Measurements from ENCODE around the gene AMBRA1.

Gene AMBRA1

DNA sequence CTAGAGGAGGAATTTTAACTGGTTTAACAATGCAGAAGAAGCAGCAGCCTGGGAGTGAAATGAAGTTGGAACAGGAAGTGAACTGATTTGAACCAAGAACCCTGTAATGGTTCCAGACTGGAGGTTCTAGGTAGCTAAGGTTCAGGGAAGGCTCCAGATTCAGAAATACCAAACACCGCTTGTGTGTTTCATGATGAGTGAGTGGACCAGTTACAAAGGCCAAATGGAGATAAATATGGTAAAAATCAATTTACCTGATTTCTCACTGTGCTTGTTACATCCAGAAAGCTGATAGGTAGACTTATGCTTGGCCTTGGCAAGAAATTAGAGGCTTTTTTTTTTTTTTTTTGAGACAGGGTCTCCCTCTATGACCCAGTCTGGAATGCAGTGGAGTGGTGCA is 36.4 kb upstream of the AMBRA1 start:
- DNase-seq (ENCODE audit: low read depth), result no peak
- TF ChIP-seq, protein P1, sequence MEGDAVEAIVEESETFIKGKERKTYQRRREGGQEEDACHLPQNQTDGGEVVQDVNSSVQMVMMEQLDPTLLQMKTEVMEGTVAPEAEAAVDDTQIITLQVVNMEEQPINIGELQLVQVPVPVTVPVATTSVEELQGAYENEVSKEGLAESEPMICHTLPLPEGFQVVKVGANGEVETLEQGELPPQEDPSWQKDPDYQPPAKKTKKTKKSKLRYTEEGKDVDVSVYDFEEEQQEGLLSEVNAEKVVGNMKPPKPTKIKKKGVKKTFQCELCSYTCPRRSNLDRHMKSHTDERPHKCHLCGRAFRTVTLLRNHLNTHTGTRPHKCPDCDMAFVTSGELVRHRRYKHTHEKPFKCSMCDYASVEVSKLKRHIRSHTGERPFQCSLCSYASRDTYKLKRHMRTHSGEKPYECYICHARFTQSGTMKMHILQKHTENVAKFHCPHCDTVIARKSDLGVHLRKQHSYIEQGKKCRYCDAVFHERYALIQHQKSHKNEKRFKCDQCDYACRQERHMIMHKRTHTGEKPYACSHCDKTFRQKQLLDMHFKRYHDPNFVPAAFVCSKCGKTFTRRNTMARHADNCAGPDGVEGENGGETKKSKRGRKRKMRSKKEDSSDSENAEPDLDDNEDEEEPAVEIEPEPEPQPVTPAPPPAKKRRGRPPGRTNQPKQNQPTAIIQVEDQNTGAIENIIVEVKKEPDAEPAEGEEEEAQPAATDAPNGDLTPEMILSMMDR (IDR thresholded peaks at IDR 0.05; ENCODE audit: insufficient read depth, low read depth, low read length, missing control alignments), result no peak
- H3K4me3 ChIP-seq (ENCODE audit: low read depth, low read length), result no peak overlapping the region

DNA sequence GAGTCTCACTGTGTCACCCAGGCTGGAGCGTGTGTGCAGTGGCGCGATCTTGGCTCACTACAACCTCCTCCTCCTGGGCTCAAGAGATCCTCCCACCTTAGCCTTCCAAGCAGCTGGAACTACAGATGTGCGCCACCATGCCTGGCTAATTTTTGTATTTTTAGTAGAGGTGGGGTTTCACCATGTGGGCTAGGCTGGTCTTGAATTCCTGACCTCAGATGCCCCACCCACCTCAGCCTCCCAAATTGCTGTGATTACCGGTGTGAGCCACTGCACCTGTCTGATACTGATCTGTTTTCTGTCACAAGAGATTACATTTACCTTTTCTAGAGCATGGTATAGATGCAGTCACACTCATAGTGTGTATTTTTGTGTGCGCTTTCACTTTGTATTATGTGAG is 35.1 kb upstream of the AMBRA1 start:
- DNase-seq (ENCODE audit: low read depth), result no peak
- no peak overlapping the region for H3K4me3 ChIP-seq (ENCODE audit: low read depth, low read length)
- TF ChIP-seq, protein P1 (IDR thresholded peaks at IDR 0.05; ENCODE audit: insufficient read depth, low read depth, low read length, missing control alignments), result no peak

DNA sequence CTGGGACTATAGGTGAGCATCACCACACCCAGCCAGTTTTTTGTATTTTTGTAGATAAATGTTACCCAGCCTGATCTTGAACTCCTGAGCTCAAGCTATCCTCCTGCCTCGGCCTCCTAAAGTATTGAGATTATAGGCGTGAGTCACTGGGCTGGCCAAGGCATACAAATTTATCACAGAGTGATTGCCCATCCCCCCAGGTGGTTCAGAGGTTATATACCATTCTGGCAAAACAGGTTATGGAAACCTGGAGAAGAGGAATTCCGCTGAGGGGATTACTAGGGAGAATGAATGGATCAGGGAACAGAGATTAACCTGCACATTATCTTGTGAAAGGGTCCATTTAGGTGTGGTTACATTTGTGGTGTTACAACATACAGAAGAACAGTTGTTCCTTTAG is 31.6 kb upstream of the AMBRA1 start:
- TF ChIP-seq, protein P1 (IDR thresholded peaks at IDR 0.05; ENCODE audit: insufficient read depth, low read depth, low read length, missing control alignments), result no peak
- DNase-seq (ENCODE audit: low read depth), result no peak
- no peak overlapping the region for H3K4me3 ChIP-seq (ENCODE audit: low read depth, low read length)

DNA sequence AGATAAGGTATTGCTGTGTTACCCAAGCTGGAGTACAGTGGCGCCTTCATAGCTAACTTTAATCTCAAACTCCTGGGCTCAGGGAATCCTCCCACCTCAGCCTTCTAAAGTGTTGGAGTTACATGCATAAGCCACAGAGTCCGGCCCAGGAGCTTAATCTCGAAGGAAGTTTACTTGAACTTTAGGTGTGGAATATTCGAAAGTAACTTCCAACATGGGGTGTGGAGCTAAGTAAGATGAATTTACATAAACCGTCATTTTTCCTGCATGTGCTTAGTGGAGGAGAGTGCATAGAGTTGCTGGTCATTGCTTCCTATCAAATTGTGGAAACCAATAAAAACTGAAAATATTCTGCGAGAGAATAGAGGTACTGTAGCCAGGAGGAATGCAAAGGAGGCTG is 25.0 kb upstream of the AMBRA1 start:
- peak overlapping the region; percentile 93; the same call in 1 of the 2 replicates for H3K4me3 ChIP-seq (ENCODE audit: low read depth, low read length)
- no peak for DNase-seq (ENCODE audit: low read depth)

DNA sequence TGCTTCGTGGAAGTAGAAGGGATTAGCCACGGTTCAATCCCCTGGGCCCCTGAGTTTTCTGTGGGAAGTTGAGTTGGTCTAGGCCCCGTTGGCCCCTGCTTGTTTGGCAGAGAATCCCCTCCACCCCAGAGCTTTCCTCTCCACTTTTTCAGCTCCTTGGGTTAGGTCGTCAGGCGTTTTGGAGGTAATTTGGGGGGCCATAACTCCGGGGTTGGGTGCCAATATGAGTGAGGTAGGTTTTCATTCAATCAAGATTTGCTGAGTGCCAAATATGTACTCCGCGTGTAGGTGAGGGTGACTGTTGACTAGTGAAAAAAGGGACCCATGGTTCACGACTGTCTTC is 24.1 kb upstream of the AMBRA1 start:
- TF ChIP-seq, protein P1 (IDR thresholded peaks at IDR 0.05; ENCODE audit: insufficient read depth, low read depth, low read length, missing control alignments), result no peak
- peak overlapping the region; percentile 93 for H3K4me3 ChIP-seq (ENCODE audit: low read depth, low read length)
- no peak for DNase-seq (ENCODE audit: low read depth)

More for the DNA sequence above, 25.0 kb upstream of the AMBRA1 start:
- TF ChIP-seq, protein P1 (IDR thresholded peaks at IDR 0.05; ENCODE audit: insufficient read depth, low read depth, low read length, missing control alignments), result no peak

DNA sequence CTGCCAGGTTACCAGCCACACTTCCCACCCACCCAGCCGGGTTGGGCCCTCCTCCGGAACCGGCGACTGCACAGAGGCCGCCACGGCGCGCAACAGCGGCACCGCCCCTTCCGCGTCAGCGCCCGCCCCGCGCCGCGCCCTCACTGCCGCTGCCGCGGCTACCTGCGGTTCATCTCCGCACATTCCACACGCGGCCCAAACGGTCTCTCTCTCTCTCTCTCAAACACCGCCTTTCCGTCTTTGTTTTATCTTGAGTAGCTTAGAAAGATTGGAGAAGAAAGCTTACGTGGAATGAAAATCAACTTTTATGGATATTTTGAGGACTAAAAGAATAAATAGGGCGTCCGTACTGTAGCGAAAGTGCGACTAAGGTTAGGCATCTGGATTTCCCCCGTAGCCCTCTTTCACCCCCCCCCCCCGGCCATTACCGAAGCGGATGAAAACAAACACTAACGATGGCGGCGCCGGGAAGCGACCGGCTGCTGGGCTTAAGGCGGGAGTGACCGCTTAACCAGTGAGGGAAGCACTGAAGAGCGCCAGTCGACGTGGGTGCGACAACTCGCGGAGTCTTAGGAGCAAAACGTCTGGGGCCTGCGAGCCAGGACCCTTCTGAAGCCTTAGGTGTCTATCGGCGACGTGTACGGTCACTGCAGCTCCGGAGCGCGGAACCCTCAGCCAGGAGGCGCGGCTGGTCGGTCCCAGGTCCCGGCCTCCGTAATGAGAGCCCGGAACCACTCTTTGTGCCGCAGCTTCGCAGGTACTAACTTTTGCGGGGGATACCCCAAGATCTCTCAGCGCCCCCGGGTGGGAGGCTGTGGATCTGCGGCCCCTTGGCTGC is 23.5 kb upstream of the AMBRA1 start, which contains the start of the genes ATG13 and HARBI1:
Gene ATG13 (plus strand): TSS at position 420 of the 838 bp plus-strand sequence. CDS start 26,739 bp downstream, outside the sequence.
Gene HARBI1 (minus strand): TSS at position 94 of the 838 bp plus-strand sequence. CDS start 990 bp downstream, outside the sequence.
- DNase-seq (ENCODE audit: low read depth), result peak; percentile 97
- peak within 1 kb of the TSS; percentile 93 for H3K4me3 ChIP-seq (ENCODE audit: low read depth, low read length)
- TF ChIP-seq, protein P1 (IDR thresholded peaks at IDR 0.05; ENCODE audit: insufficient read depth, low read depth, low read length, missing control alignments), result peak; percentile 89

Data from GM12865 (cell line).